Activated T-cell treated with anti-CD3 and anti-CD28 coated beads for 24 hours (primary cell): Measurements from ENCODE around the gene ACTR10.

Experiments used
- DNase-seq: peaks from one replicate; pipeline ENCODE4 v3.0.0-alpha.2; 2020; ENCODE audit warnings: low read depth

Gene ACTR10

GRCh38 chr14:58199726-58200479 is at the start of gene ACTR10:
Gene ACTR10, plus strand, starts transcription at chr14:58200149. Its CDS starts 69 bp downstream, at chr14:58200218.
- peak; percentile 87 for DNase-seq

DNA sequence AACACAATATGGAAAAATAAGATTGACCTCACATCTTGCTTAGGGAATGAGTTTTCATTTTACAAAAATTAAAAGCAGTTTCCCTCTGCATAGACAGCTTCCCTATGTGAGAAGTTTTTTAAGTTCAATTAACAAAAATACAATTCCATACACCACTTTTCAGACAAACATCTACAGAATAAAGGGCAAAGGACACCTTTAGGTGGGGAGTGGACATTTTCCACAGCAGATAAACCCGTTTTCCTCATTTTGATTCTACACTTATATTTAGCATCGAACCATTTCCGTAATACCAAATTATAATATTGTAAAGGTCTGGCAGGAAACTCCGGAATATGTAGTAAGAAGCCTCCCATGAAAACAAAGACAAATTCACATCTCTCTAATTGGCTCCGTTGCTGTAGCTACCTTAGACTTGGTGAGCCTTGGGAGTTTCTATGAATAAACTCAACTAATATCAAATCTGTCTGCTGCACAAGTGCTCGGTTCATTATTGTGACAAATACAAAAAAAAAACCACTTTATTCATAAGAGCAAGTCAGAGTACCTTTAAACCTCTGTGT is 49.6 kb upstream of the ACTR10 start:
- DNase-seq = no peak

DNA sequence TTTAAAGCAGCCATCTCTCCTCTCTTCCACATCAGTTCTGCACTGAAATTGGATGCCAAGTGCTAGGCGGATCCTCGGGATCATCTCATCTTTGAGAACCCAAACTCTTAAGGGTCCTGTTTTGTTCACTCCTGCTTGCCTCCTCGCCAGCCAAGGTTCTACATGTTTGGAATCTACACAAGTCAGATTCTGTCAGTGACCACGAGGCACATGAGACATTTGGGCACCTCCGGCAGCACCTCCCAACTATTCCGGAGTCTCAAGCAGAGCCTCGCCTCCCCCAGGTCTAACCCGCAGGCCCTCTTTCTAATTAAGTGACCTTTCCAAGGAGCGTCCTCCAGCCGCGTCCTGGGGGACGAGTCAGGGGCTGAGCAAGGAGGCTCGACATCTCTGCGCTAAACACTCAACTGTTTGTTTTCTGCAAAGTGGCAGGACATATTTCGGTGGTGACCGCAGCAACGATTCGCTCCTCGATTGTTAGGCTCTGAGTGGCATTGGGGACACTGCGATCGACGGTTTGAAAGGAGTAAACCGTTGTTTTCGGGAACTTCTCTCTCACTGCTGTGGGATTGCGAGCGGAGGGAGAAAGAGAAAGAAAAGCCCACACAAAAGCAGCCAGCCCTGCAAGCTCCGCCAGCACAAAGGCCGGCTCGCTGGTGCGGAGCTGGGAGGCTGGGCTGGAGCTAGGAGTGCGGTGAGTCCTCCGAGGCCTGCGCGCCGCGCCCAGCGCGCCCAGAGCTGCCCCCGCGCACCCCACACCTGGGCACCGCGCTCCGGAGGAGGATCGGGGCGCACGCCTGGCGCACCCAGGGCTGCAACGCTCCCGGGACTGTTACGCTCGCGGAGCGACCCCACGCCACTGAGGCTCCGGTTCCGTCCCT is 48.6 kb upstream of the ACTR10 start:
- DNase-seq = no peak

DNA sequence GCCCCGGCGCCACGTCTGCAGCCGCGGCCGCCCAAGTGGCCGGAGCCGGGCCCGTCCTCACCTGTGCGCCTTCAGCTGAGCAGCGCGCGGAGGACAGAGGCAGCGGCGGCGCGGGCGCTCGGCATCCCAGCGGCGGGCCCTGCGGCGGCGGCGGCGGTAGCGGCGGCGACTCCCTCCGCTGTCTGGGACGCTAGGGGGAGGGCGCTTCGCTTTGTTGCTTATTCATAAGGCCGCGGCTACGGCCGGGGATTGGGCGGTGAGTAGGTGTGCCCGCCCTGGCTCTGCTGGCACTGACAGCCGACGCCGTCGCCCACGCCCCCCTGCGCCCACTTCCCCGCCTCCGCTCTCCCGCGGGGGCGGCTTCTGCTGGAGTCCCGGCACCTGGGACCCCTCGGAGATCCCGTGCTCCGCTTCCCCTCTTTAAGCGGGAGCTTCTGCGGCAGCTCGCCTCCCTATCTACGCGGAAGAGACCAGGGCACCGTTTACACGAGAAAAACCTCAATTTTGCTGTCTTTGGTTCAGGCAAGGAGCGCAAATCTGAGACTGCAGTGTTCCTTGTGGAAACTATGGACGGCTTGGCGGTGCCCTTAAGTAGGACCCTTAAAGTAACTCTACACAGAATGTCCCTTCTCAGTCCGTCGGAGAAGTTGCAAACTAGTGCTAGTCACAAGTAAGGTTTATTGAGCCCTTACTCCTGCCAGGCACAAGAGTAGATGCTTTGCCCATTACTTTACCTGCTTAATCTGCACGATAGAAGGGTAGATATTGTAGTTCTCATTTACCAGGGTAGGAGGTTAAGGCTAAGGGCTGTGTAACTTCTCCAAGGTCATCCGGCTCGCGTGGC is 47.7 kb upstream of the ACTR10 start, which contains the start of gene ARMH4:
Gene ARMH4, minus strand, starts transcription at position 200 of the 844 bp plus-strand sequence. CDS start 12,855 bp downstream, outside the sequence.
- peak; percentile 54 for DNase-seq

- no peak for DNase-seq
These were observed 39.4 kb upstream of the ACTR10 start for GRCh38 chr14:58160561-58160960.

GRCh38 chr14:58166005-58166983 is 33.7 kb upstream of the ACTR10 start:
- peak; percentile 54 for DNase-seq

DNA sequence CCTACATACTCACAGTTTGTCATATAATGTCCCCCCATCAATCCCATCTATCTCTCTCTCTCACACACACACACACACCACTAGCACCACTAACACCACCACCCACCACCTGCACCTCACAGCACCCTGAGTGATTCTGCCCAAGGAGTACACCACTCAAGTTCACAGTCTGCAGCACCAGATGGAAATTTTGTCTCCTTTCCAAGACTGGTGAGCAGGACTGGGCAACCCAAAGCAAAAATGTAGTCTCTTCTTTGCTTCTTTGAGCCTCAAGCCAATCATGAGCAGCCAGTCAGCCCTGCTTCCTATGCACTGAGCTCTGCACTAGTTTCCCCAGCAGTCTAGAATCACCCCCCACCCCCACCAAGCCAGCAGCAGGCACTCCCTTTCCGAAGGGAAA is 32.9 kb upstream of the ACTR10 start:
- DNase-seq = no peak

GRCh38 chr14:58167891-58168290 is 32.1 kb upstream of the ACTR10 start:
- DNase-seq = no peak

GRCh38 chr14:58171090-58171489 is 28.9 kb upstream of the ACTR10 start:
- peak; percentile 32 for DNase-seq

DNA sequence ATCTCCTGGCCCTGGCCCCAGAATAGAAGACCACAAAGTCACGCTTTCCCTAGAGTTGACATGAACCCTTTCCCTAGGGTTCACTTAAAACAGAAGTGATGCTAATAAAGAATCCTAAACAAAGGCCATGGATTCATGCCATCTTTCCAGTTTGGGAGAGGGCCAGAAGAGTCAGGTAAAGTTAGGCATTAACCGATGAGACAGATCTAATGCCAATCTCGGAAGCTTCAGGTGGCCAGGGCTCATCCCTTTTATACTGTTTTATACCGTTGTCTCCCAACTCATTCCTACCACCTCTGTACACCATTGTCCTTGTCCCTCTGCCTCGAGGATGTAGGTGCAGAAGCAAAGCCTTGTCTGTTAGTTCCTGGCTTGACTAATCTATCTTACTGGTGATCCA is 22.8 kb upstream of the ACTR10 start:
- no peak for DNase-seq

DNA sequence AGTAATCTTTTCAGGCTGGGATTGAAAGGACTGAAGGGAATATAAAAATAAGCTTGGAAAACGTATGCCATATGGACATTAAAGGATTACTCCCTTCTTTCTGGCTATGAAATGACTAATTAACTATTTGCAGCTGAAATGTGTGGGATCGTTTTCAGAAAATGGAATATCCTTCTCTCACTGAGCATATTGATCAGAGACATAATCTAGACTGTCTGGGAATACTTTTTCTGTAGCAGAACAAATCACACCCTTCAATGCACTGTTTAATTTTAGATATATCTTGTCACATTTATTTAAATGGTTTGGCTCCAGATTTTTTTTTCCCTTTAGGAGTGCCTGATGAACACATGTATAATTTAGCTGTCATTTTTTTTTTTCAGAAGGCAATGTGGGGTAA is 10.8 kb upstream of the ACTR10 start:
- DNase-seq = no peak

DNA sequence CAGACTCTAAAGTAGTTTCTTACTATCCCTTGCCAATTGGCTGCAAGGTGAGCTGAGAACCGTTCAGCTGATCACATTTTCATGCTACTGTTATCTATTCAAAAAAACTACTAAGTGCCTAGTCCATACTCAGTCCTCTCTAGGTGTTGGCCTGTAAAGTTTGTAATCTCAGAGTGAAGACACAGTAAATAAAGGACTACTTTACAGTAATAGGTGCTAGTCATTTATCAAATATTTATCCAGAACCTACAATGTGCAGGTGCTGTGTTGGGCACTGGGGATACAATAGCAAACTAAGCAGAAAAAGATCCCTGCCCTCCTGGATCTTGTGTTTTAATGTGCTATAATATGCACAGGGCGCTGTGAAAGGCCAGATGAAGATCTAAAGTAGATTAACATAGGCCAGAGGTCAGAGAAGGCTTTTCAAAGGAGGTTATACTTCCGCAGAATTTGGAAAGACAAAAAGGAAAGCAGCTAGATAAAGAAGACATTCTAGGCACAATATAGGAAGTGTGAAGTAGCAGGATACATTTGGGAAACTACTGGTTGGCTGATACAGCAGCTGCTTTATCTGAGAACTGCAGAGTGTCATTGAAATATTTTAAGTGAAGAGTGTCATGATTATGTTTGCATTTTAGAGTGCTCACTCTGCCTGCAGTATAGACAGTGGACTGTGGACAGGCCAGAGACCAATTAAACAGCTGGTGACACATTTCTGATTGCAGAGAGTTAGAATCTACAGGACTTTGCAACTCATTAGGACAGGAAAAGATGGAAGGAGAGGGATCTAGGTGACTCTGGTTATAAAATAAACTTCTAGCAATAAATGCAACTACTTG is 8.0 kb upstream of the ACTR10 start:
- no peak for DNase-seq

DNA sequence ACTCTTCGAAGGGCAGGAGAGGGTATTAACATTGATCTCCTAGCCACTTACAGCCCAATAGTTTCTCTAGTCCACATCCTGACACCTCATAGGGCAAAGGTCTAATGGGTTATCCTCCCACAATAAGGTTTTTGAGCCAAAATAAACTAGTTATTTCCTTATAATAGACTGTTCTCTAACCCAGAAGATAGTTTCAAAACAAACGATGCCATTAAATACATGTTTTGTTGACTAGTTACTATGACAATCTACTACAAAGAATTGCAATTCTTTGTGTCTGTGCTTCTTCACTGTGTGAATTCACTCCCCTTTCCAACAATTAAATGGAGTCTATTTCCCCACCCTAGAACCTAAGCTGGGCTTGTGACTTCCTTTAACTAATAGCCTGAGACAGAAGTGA is 6.4 kb upstream of the ACTR10 start:
- no peak for DNase-seq

GRCh38 chr14:58196198-58196597 is 3.8 kb upstream of the ACTR10 start:
- DNase-seq = no peak

- DNase-seq = no peak
These were observed 1.9 kb upstream of the ACTR10 start for GRCh38 chr14:58198086-58198485.

GRCh38 chr14:58200480-58200841 is 512 bp downstream of the ACTR10 start:
- no peak for DNase-seq

DNA sequence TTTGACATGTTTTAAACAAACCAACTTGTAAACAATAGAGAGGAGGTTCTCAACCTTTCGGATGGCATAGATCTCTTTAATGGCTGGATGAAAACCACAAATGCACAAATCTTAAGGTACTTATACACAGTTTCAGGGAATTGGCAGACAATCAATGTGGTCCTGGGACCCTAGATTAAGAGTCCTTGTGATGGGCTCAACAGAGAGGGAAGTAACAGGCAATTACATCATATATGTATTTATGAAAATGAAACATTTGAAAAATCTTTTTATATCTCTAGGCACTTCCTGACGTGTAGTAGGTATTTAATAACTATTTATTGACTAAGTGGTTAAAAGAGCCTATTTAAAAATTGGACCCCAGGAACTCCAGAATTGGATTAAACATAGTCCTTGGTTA is 897 bp downstream of the ACTR10 start:
- no peak for DNase-seq

DNA sequence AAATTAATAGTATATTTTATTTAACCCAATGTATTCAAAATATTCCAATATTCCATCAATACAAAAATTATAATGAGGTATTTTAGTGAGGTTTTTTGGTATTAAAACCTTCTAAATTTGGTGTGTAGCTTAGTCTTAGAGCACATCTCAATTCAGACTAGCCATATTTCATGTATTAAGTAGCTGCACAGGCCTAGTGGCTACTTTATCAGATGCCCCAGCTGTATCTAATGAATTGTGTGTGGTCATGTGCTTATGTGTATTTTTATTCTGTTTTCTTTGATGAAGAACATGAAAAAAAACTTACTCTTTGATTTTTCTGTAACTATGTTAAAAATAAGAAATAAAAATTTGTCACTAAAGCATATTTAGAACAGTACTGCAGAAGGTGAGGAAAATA is 13.2 kb downstream of the ACTR10 start:
- no peak for DNase-seq

GRCh38 chr14:58215191-58215914 is 15.4 kb downstream of the ACTR10 start:
- no peak for DNase-seq
